Measurements from ENCODE around the gene NATD1.

NATD1 gene

GRCh38 chr17:21189361-21189760 lies 63.8 kb downstream of the NATD1 start:
- no peak for DNase-seq
